Measurements from ENCODE around the gene PPM1L.
A peak's percentile ranks its signal among the peaks of the same experiment; 100 is the strongest.
"Not testable (repeated sequence)": the region's sequence is repeated elsewhere in the genome, so short reads cannot be mapped to it uniquely, and the experiment has no call there.

PPM1L gene

GRCh38 chr3:160755776-160756304 lies at the start of gene PPM1L:
Gene PPM1L, plus strand, starts transcription at chr3:160756231.
- H3K27ac ChIP-seq: peak within 1 kb of the TSS; percentile 92
- TF ChIP-seq, protein P1, sequence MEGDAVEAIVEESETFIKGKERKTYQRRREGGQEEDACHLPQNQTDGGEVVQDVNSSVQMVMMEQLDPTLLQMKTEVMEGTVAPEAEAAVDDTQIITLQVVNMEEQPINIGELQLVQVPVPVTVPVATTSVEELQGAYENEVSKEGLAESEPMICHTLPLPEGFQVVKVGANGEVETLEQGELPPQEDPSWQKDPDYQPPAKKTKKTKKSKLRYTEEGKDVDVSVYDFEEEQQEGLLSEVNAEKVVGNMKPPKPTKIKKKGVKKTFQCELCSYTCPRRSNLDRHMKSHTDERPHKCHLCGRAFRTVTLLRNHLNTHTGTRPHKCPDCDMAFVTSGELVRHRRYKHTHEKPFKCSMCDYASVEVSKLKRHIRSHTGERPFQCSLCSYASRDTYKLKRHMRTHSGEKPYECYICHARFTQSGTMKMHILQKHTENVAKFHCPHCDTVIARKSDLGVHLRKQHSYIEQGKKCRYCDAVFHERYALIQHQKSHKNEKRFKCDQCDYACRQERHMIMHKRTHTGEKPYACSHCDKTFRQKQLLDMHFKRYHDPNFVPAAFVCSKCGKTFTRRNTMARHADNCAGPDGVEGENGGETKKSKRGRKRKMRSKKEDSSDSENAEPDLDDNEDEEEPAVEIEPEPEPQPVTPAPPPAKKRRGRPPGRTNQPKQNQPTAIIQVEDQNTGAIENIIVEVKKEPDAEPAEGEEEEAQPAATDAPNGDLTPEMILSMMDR (conservative IDR thresholded peaks at IDR 0.05): no peak

DNA sequence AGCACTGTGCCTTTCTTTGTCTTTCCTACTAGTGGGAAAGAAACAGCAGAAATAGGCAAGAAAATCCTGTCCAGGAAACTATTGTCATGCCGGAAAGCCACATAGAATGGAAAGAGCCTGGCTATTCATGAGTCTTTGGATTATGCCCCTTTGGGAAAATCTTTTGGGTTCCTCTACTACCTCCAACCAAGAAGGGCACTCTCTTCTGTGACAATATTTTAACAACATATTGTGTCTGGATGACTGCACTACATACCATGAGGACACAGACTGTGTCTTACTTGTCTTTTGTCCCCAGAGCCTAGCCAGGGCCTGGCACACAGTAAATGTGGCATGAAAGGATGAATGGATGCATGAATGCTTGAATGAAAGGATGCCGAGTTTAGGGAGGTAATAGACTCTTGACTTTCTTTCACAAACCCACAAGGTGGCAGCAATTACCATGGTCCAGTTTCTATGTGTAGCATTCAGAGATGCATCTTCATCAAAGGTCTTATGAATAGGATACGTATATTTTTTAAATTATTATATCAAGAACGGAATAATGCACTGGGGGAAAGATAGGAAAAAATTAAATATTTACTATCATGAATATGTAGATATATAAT lies 48.7 kb upstream of the PPM1L start:
- H3K27ac ChIP-seq: no peak overlapping the region
- TF ChIP-seq, protein P1 (conservative IDR thresholded peaks at IDR 0.05): peak; percentile 83

DNA sequence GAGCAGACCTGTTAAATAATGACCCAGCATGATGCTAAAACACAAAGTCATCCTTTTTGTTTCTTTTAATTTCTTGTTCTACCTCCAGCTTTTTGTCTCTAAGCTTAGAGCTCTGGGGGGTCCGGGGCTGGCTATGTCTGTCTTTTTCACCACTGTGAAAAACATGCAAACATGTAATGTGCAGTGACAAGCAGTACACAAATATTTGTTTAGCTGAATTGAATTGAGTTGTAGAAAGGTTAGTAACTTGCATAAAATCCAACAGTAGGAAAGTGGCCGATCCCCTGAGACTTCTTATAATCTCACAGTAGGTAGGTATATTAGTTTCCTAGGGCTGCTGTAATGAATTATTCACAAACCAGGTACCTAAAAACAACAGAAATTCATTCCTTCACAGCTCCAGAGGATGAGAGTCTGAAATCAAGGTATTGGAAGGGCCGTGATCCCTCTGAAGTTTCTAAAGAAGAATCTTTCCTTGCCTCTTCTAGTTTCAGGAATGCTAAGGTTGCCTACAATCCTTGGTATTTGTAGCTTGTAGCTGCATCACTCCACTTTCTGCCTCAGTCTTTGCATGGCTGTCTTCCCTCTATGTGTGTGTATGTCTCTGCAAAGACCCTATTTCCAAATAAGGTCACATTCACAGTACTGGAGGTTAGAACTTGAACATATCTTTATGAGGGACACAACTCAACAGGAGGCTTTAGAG lies 46.4 kb upstream of the PPM1L start:
- TF ChIP-seq, protein P1 (conservative IDR thresholded peaks at IDR 0.05): no peak
- H3K27ac ChIP-seq: no peak overlapping the region

DNA sequence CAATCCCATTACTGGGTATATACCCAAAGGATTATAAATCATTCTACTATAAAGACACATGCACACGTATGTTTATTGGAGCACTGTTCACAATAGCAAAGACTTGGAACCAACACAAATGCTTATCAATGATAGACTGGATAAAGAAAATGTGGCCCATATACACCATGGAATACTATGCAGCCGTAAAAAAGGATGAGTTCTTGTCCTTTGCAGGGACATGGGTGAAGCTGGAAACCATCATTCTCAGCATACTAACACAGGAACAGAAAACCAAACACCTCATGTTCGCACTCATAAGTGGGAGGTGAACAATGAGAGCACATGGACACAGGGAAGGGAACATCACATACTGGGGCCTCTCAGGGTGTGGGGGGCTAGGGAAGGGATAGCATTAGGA lies 42.9 kb upstream of the PPM1L start:
- not testable (repeated sequence) for H3K27ac ChIP-seq

GRCh38 chr3:160719710-160720109 lies 36.3 kb upstream of the PPM1L start:
- TF ChIP-seq, protein P1 (conservative IDR thresholded peaks at IDR 0.05): no peak
- H3K27ac ChIP-seq: no peak overlapping the region

DNA sequence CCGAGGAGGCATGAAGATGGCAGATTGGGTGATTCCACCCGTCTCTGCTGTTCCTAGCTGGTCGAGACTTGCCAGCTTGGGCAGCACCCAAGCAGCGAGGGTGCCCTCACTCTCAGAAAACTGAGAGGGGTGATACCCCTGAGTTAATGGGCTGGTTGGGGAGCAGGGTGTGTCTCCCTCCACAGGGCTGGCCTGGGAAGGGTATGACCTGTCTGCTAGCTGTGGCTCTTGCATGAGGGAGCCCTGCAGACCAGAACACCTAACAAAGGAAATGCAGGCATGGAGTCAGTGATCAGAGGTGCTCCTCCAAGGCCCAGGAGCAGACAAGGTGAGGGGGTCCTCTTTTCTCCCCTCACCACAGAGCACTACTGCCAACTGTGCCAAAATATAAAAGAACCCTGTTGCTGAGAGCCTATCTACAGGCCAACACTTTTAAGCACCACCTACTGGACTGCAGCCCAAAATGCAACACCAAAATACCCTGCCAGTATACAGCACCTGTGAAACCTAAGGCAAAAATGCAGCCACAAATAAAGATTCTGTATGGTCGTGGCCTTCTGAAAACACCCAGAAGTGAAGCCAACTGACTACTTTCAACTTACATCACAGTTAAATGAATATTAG lies 35.8 kb upstream of the PPM1L start:
- TF ChIP-seq, protein P1 (conservative IDR thresholded peaks at IDR 0.05): no peak

DNA sequence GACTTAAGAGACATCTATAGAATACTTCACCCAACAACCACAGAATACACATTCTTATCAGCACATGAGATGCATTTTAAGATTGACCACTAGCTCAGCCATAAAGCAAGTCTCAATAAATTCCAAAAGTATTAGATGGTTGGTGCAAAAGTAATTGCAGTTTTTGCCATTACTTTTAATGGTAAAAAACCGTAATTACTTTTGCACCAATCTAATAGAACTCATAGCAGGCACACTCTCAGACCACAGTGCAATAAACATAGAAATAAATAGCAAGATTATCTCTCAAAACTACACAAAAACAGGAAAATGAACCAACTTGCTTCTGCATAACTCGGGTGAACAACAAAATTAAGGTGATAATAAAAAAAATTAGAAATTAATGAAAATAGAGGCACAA lies 33.7 kb upstream of the PPM1L start:
- no peak overlapping the region for H3K27ac ChIP-seq
- TF ChIP-seq, protein P1 (conservative IDR thresholded peaks at IDR 0.05): no peak

More for the DNA sequence above, 35.8 kb upstream of the PPM1L start:
- no peak overlapping the region for H3K27ac ChIP-seq
